Duodenal mucosa (tissue), 2 donors: ENCODE data around the gene MSRB3.
"Not testable (repeated sequence)": the region's sequence is repeated elsewhere in the genome, so short reads cannot be mapped to it uniquely, and the experiment has no call there.

Source experiments
- H3K27ac ChIP-seq: one replicate; pipeline ENCODE4 v1.7.0; 2013; ENCODE audit warnings: low read depth, low read length
- H3K27me3 ChIP-seq, 2 donors: one replicate each; pipeline ENCODE4 v1.7.0; 2013; ENCODE audit warnings: low read length in 2 of 2, control low read depth in 1 of 2; ENCODE audit not compliant: insufficient read depth in 2 of 2, control insufficient read depth in 1 of 2
- H3K36me3 ChIP-seq, 2 donors: one replicate each; pipeline ENCODE4 v1.7.0; 2013; ENCODE audit warnings: low read length in 2 of 2, control low read depth in 1 of 2; ENCODE audit not compliant: insufficient read depth in 2 of 2, control insufficient read depth in 1 of 2
- H3K4me1 ChIP-seq, 2 donors: one replicate each; pipeline ENCODE4 v1.7.0; 2013; ENCODE audit warnings: low read length in 2 of 2, control low read depth in 1 of 2; ENCODE audit not compliant: insufficient read depth in 2 of 2, control insufficient read depth in 1 of 2
- H3K4me3 ChIP-seq, 2 donors: one replicate each; pipeline ENCODE4 v1.7.0; 2013; ENCODE audit warnings: low read length in 2 of 2, low read depth in 1 of 2
- H3K9ac ChIP-seq, 2 donors: one replicate each; pipeline ENCODE4 v1.7.0; 2013; ENCODE audit warnings: low read length in 2 of 2, low read depth in 1 of 2
- H3K9me3 ChIP-seq, 2 donors: one replicate each; pipeline ENCODE4 v1.7.0; 2013; ENCODE audit warnings: low read length in 2 of 2, control low read depth in 1 of 2; ENCODE audit not compliant: control insufficient read depth in 1 of 2

The MSRB3 gene

DNA sequence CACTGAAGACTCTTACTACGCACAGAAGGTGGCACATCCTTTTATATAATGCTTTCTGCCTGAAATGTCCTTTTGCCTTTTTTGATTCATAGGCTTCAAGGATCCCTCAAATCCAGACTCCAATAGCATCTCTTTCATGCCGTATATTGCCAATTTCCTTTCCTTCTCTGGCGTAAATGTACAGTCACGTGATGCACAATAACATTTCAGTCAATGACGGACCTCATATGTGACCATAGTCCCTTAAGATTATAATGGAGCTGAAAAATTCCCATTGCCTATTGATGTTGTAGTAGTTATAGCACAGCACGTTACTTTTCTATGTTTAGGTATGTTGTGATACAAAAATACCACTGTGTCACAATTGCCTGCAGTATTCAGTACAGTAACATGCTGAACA is 196.3 kb downstream of the MSRB3 start:
- Histone ChIP-seq H3K4me1 (no peaks in the 10 kb centered on the region), H3K9ac (no peak overlapping the region), H3K36me3 (no peaks in the 10 kb centered on the region), H3K4me3 (no peak overlapping the region), H3K27me3 (no peaks in the 10 kb centered on the region), H3K9me3 (no peaks in the 10 kb centered on the region), H3K27ac (no peak overlapping the region)

DNA sequence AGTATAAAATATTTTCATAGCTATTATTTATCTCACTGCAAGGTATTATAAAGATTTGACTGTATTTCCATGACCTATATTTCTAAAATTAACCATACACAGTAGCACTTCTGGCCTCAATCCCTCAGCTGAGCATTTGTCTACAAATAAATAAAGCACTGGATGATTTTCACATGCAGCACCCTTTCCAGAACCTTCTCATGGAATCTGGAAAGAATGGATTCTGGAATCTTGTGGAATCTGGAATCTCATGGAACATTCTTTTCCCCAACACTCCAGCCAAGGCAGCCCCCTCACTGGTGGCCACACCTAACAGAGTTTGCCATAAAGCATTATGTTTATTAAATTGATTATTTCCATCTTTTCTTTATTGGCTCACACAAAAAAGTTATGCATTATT is 199.2 kb downstream of the MSRB3 start:
- Histone ChIP-seq H3K36me3 (no peaks in the 10 kb centered on the region), H3K9me3 (no peaks in the 10 kb centered on the region), H3K4me1 (no peaks in the 10 kb centered on the region), H3K27me3 (no peaks in the 10 kb centered on the region), H3K27ac (no peak overlapping the region), H3K4me3 (no peak overlapping the region), H3K9ac (no peak overlapping the region)

DNA sequence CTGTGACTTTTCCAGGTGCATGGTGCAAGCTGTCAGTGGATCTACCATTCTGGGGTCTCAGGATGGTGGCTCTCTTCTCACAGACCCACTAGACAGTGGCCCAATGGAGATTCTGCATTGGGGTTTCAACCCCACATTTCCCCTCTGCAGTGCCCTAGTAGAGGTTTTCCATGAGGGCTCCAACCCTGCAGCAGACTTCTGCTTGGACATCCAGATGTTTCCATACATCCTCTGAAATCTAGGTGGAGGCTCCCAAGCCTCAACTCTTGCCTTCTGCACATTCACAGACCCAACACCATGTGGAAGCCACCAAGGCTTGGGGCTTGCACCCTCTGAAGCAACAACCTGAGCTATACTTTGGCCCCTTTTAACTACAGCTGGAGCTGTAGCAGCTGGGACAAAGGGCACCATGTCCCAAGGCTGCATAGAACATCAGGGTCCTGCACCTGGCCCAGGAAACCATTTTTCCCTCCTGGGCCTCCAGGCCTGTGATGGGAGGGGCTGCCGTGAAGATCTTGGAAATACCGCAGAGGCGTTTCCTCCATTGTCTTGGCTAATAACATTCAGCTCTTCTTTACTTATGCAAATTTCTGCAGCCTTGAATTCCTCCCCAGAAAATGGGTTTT is 205.5 kb downstream of the MSRB3 start:
- H3K4me3 ChIP-seq, H3K27me3 ChIP-seq, H3K27ac ChIP-seq, H3K4me1 ChIP-seq, H3K9ac ChIP-seq, H3K36me3 ChIP-seq: not testable (repeated sequence)
- peaks cover 9 to 15% of the 10 kb centered on the region in 2 donors for H3K9me3 ChIP-seq

DNA sequence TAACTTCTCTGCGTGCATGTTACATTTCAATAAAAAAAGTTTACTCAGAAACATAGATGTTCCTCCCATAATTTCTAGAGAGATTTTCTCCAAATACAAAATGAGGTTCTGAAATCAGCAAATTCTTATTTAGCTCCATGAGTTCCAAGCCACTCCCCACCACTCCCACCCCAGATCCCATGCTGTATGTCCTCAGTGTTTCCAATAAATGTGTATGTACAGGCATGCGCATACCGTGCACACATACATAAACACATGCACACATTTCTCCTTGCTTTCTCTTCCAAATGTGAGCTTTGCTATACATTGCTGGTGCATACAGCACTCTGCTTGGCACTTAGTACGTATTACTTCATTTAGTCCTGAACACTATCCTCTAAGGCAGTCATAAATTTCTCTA is 209.7 kb downstream of the MSRB3 start:
- H3K27me3 ChIP-seq, result no peaks in the 10 kb centered on the region
- no peaks in the 10 kb centered on the region for H3K4me1 ChIP-seq
- peaks cover 7 to 14% of the 10 kb centered on the region in 2 donors for H3K9me3 ChIP-seq
- H3K27ac ChIP-seq, result no peak overlapping the region
- no peaks in the 10 kb centered on the region for H3K36me3 ChIP-seq
- H3K9ac ChIP-seq, result no peak overlapping the region
- H3K4me3 ChIP-seq, result no peak overlapping the region

DNA sequence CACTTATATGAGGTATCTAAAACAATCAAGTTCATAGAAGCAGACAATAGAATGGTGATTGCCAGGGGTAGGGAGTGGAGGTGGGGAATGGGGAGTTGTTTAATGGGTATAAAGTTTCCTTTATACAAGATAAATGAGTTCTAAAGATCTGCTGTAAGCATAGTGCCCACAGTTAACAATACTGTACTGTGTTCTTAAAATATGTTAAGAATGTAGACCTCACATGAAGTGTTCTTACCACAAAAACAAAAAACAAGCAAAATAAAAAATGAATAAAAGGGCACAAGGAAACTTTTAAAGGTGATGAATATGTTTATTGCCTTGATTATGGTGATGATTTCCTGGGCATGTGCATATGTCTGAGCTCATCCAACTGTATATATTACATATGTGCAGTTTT is 211.8 kb downstream of the MSRB3 start:
- Histone ChIP-seq H3K27ac (no peak overlapping the region), H3K27me3 (no peaks in the 10 kb centered on the region), H3K9me3 (no peaks in the 10 kb centered on the region), H3K4me1 (peaks cover 4 to 12% of the 10 kb centered on the region in 2 donors), H3K36me3 (no peaks in the 10 kb centered on the region), H3K9ac (no peak overlapping the region), H3K4me3 (no peak overlapping the region)

DNA sequence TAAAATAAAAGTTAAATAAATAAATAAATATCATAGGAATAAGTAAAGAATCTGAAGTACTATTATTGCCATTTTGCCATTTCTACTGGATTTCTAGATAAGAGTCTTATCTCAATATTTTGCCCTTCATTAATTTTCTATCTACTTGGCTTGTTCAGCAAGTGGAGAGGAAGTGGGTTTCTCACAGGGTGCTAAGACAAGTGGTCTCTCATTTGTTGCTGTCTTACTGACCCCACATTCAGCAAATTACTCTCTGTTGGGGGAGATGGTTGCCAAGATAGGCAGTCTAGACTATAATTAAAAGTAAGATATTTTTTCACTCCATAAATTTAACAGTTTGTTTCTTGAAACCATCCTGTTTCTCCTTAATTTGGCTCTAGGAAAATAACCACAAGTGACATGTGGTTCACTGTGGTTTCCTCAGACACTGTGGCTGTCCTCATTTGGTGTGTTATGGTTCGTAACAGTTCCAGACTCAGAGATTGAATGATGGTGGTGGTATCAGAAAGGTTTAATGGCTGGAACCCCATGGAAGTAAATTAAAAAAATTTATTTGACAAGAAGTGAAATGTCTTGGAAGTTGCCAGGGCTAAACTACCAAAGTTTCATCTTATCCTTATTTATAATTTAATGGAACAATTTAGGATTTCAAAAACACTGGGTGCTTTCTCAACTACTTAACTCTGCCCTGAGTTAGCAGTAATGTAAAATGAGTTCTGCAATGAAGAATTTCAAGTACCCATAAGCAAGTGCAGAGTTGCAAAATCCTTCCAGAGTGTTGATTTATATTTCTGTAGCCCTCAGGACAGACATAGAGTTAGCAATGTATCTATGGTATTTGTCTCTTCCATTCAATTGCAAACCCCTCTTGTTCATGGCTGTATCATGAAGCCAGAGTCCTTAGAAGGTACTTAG is 214.8 kb downstream of the MSRB3 start:
- no peak overlapping the region for H3K27ac ChIP-seq
- no peaks in the 10 kb centered on the region for H3K9me3 ChIP-seq
- no peak overlapping the region for H3K9ac ChIP-seq
- peaks cover 4 to 12% of the 10 kb centered on the region in 2 donors for H3K4me1 ChIP-seq
- H3K27me3 ChIP-seq, result no peaks in the 10 kb centered on the region
- no peaks in the 10 kb centered on the region for H3K36me3 ChIP-seq
- H3K4me3 ChIP-seq, result no peak overlapping the region

DNA sequence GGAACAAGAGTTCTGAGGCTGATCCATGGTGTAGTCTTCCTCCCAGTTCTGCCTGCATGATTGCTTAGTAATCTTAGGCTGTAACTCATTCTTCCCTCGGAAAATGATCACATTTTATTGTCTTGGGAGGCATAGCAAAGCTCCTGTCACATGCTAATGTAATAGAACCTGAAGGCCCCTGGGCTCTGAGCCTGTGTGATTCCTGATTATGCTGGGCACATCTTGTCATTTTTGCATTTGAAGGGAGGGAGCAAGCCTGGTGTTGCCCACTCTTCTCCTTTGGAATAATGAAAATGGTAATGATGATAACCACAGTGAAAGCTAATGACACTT is 215.4 kb downstream of the MSRB3 start:
- Histone ChIP-seq H3K36me3 (no peaks in the 10 kb centered on the region), H3K9ac (no peak overlapping the region), H3K4me3 (no peak overlapping the region), H3K4me1 (peaks cover 4 to 12% of the 10 kb centered on the region in 2 donors), H3K9me3 (no peaks in the 10 kb centered on the region), H3K27ac (no peak overlapping the region), H3K27me3 (no peaks in the 10 kb centered on the region)

DNA sequence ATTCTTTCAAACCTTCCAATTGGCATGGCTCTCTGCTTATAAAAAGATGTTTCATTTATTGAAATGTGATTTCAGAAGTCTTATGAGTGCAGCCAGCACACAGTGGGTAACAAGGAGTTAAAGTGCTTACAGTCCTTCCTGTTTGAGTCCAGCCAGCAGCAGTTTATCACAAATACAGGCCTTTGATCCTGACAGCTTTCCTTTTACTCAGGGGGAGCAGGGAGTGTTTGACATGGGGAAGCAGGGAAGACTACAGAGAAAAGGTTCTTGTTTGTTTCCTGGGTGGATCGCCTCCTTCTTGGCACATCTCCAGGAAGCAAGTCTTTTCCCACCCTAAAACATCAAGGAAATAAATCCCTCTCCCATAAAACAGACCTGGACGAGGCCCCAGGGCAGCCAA is 216.1 kb downstream of the MSRB3 start:
- H3K27ac ChIP-seq, result no peak overlapping the region
- H3K36me3 ChIP-seq, result no peaks in the 10 kb centered on the region
- H3K4me3 ChIP-seq, result no peak overlapping the region
- no peaks in the 10 kb centered on the region for H3K9me3 ChIP-seq
- no peak overlapping the region for H3K9ac ChIP-seq
- H3K4me1 ChIP-seq, result peaks cover 4 to 12% of the 10 kb centered on the region in 2 donors
- H3K27me3 ChIP-seq, result no peaks in the 10 kb centered on the region

DNA sequence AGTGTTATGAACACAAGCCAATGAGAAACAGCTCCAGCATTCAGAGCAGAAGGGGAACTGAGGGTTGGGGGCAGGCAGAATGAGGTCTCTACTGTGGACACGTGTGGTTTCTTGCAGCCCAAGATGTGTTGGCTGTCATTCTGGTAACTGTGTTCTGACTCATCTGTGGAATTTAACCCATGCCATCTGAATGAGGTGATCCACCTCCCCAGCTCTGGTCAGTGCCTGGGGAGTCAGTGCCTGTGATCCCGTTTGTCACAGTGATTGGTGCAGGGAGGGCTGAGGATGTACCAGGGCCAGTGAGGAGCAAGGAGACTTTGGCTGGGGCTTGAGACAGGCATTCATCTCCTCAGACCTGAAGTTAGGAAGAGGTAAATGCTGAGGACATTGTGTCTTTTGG is 216.8 kb downstream of the MSRB3 start:
- Histone ChIP-seq H3K4me3 (no peak overlapping the region), H3K27me3 (no peaks in the 10 kb centered on the region), H3K27ac (no peak overlapping the region), H3K9me3 (no peaks in the 10 kb centered on the region), H3K4me1 (peaks cover 4 to 12% of the 10 kb centered on the region in 2 donors), H3K9ac (no peak overlapping the region), H3K36me3 (no peaks in the 10 kb centered on the region)

DNA sequence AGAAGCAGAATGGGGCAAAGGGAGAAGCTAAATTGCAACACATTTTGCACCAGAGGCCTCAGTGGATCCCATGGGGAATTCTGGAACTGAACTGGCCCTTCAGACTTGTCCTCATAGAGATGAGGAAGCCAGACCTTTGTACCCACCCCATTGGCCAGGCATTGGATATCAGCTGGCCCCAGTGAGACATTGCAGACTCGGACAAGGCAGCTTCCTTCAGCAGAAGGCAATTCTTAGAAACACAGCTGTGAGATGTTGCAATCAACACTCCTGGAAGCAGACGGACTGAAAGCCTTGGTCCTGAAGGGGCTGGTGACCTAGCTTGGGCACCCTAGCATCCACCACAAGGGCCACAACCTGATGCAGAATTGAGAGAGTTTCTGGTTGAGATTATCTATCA is 218.1 kb downstream of the MSRB3 start:
- Histone ChIP-seq H3K27me3 (no peaks in the 10 kb centered on the region), H3K27ac (no peak overlapping the region), H3K36me3 (no peaks in the 10 kb centered on the region), H3K4me3 (no peak overlapping the region), H3K4me1 (peaks cover 4 to 12% of the 10 kb centered on the region in 2 donors), H3K9me3 (no peaks in the 10 kb centered on the region), H3K9ac (no peak overlapping the region)
